WI38 (cell line): ENCODE results near the gene GAS2L3.

ENCODE experiments used
- H3K4me3 ChIP-seq: 2 replicates; pipeline ENCODE4 v1.5.1; 2011; ENCODE audit warnings: low read depth, mild to moderate bottlenecking, control low read depth, low read length
- TF ChIP-seq, protein P1 (sequence below): IDR thresholded peaks from 2 replicates; pipeline ENCODE4 v1.5.1; 2012; ENCODE audit warnings: low read depth, mild to moderate bottlenecking, control low read depth, low read length

GAS2L3 gene

DNA sequence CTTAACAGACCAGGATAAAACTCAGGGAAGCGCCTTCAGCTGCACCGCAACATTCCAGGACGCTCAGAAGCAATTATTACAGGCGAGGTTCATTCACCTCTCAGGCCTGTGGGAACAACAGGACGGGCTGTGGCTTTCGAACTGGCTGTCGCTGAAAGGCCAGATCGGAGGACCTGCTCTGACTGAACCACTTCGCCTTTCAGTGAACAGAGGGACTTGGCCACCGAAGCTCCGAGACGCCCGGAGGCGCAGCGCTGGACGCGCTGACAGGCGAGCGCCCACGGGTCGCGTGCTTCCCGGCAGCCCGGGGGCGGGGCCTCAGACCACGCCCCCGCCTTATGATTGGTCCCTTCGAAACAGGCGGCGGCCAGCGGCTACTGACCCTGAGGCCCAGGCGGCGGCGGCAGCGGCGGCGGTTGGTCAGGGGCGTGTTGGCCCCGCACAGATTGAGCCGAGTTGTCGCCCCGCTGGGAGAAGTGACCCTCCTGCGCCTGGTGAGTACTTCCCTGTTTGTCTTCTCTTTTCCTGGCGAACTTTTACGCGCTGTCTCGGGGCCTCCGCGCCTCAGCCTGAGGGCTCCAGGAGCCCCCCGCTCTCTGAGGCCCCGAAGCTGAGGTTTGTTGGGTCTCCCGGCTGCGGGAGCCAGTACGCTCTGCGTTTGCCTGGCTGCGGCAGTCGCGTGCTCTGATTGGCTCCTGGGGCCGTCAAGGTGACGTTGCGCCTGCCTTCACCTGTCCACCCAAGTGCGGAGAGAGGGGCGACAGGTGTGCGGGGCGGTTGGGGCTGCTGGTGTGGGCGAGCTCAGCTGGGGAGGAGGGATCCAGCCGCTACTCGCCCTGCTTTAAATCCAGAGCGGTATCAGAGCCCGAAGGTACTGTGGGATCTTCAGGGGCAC is at the start of gene GAS2L3:
Gene GAS2L3 (plus strand): TSS at position 393 of the 895 bp plus-strand sequence. CDS start 21,221 bp downstream, outside the sequence.
- TF ChIP-seq, protein P1, sequence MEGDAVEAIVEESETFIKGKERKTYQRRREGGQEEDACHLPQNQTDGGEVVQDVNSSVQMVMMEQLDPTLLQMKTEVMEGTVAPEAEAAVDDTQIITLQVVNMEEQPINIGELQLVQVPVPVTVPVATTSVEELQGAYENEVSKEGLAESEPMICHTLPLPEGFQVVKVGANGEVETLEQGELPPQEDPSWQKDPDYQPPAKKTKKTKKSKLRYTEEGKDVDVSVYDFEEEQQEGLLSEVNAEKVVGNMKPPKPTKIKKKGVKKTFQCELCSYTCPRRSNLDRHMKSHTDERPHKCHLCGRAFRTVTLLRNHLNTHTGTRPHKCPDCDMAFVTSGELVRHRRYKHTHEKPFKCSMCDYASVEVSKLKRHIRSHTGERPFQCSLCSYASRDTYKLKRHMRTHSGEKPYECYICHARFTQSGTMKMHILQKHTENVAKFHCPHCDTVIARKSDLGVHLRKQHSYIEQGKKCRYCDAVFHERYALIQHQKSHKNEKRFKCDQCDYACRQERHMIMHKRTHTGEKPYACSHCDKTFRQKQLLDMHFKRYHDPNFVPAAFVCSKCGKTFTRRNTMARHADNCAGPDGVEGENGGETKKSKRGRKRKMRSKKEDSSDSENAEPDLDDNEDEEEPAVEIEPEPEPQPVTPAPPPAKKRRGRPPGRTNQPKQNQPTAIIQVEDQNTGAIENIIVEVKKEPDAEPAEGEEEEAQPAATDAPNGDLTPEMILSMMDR, result no peak
- H3K4me3 ChIP-seq, result peak within 1 kb of the TSS; percentile 89

DNA sequence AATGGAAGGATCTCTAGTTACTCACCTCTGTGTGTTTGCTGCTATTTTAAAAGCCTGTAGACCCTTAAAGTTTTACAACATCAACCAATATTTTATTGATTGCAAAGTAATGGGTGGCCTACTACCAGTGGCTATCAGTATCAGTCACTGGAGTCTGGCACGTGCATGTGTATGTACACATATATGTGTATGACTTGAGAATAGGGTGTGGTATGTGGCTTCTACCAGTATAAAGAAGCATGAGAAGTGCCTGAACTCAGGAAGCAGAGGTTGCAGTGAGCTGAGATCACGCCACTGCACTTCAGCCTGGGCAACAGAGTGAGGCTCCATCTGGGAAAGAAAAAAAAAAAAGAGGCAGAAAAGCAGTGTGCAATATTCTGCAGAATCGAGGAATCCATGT is 45.5 kb upstream of the GAS2L3 start:
- H3K4me3 ChIP-seq, result no peak overlapping the region
- TF ChIP-seq, protein P1, result no peak

DNA sequence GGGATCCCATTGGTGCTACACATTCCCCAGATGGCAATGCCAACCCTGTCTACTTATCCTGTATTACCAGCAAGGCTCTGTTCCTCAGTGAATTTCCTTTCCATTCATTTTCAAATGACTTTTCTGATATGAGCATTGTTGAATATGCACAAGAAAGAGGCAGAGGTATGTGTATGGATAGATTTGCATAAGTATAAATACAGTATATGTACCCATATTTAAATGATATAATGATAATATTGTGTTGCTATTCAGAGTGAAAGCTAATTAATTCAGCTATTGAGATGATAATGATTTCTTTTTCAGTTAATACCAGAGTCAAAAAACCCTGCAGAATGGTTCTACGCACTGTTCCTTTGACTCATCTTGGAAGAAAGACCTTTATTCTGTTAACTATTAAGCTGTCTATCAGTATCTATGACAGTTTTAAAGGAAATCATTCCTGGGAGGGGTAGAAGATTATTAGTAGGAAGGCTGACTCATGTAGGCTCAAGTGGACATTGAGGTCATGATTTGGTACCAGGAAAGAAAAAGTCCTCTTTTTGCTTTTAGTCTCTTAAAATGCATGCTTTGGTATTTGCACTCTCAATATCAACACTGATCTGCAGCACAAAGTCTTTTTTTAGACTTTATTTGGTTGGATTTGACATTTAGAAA is 44.9 kb upstream of the GAS2L3 start:
- TF ChIP-seq, protein P1, result no peak
- H3K4me3 ChIP-seq, result no peak overlapping the region

DNA sequence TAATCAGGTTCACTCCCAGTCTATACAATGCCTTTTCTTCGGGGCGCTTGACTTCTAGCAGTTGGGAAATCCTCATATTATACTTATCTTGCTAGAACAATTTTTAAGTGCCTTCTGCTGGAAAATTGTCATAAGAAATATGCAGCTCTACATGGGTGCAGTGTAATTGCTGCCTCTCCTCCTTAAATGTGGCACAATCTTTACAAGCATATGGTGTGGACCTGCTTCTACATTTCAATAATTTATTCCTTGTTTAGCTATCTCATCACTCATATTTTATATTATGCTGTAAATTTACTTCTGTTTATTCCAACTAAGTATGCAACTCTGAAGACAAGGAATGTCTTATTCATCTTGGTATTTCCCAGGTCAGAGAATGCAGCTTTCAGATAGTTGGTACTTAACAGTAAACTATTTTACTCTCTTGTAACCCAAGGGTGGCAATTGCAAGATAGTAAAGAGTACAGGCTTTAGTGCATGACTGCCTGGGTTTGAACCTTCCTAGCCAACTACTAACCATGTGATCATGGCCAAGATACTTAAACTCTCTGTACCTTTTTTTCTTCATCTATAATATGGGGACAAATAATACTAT is 43.6 kb upstream of the GAS2L3 start:
- TF ChIP-seq, protein P1, result no peak
- H3K4me3 ChIP-seq, result no peak overlapping the region

DNA sequence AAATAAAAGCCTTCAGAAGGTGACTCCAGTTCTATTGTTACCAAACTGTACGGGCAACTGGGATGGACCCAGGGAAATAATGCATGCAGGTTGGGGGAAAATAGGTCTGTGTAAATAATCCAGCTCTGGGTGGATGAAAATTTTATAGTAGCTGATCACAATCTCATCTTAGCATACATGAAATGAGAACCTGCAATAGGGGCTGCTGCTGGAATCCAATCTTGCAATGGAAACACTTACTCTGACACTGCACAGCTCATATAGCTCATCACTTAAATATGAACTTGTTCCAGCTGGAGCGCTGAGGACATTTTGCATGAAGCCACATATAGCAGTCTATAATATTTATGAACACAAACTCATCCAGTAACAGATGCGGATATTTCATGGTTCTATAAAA is 40.1 kb upstream of the GAS2L3 start:
- TF ChIP-seq, protein P1, result no peak
- no peak overlapping the region for H3K4me3 ChIP-seq

DNA sequence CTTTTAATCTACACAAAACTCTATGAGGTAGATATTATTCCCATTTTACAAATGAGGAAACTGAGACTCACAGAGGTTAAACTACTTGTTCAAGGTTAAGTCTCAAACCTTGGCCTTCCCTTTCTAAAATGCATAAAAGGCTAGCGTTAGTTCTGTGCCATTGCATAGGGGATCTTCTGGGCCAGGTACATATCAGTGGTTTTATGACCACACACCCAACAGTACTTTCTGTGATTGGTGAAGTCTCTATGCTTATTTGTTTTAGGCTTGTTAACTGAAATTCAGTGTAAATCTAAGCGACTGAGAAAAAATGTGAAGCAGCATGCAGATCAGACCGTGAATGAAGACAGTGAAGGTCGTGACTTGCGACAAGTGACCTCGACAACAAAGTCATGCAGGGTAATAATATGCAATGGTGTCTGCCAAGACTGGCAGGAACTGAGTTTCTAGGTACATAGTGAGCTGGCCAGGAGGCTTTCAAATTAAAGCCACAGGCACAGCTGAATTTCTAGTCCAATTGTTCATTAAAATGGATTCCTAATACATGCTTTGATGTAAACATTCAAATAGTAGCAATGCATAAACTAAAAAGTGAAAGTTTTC is 38.8 kb upstream of the GAS2L3 start:
- TF ChIP-seq, protein P1, result no peak

More for the DNA sequence above, 38.8 kb upstream of the GAS2L3 start:
- no peak overlapping the region for H3K4me3 ChIP-seq
